Activated B cell treated with CpG ODN at 0.5 μM for 24 hours (primary cell): ENCODE data around the gene TMEM41B. TPM values are rescaled to one million over a fixed set of nuclear protein-coding genes. Genes with fewer than 3 reads are reported as not detected.

ENCODE experiments used
- ATAC-seq: fragments of 200-7000 bp; cut with Tn5 transposase; one replicate; pipeline ENCODE4 v1.10.0; 2021; ENCODE audit warnings: low read depth, mild to moderate bottlenecking, moderate library complexity
- CTCF ChIA-PET: fragments of 350-600 bp; sonication (Branson Sonifier 250); formaldehyde crosslinking; loops from one replicate; lab custom pipeline; 2021; ENCODE audit warnings: antibody characterized with exemption; lab: Charles Lee
- POLR2A ChIA-PET: fragments of 350-600 bp; sonication (Branson Sonifier 250); formaldehyde crosslinking; loops from one replicate; lab custom pipeline; 2021; ENCODE audit warnings: antibody characterized with exemption; lab: Charles Lee
- DNase-seq: peaks from one replicate; pipeline ENCODE4 v3.0.0; 2022
- H3K27ac Mint-ChIP-seq: one replicate; pipeline ENCODE4 v1.8.0; 2020; ENCODE audit warnings: mixed read lengths
- H3K27me3 Mint-ChIP-seq: one replicate; pipeline ENCODE4 v1.8.0; 2021; ENCODE audit warnings: mixed read lengths
- H3K36me3 Mint-ChIP-seq: one replicate; pipeline ENCODE4 v1.8.0; 2021; ENCODE audit warnings: low read depth, mixed read lengths
- H3K4me1 Mint-ChIP-seq: one replicate; pipeline ENCODE4 v1.8.0; 2021; ENCODE audit warnings: mixed read lengths
- H3K4me3 Mint-ChIP-seq: one replicate; pipeline ENCODE4 v1.8.0; 2020; ENCODE audit warnings: mild to moderate bottlenecking, mixed read lengths
- H3K9me3 Mint-ChIP-seq: one replicate; pipeline ENCODE4 v1.8.0; 2020; ENCODE audit warnings: mixed read lengths
- intact Hi-C: fragments of 100-400 bp; cut with micrococcal nuclease; formaldehyde crosslinking; loops from one replicate; pipeline ENCODE4 v1.15.1; 2024
- total RNA-seq: library from RNA; stranded (reverse); gene quantifications from 2 replicates; pipeline ENCODE4 v1.2.3, GENCODE V29; 2022
- TF ChIP-seq, protein P1 (sequence below): fragments of 200-600 bp; IDR thresholded peaks from one replicate; pipeline ENCODE4 v1.8.0; 2022; ENCODE audit warnings: antibody characterized with exemption, mild to moderate bottlenecking

Gene TMEM41B
- total RNA-seq, 1 donor from 2014 or later = 21.7 TPM

DNA sequence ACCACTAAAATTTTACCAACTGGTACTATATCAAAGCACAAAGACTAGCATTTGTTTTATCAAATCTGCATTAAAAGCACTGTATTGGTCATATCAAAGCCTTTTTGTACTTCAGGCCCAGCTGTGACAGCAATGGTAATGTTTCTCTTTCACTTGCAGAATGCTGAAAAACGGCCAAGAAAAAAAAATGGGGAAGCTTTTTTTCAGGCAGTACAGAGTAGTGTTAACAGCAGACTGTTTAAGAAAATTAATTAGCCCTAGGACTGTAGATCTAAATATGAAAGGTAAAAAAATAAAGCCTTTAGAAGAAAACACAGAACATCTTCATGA, 82.6 kb downstream of the TMEM41B start:
- Mint-ChIP-seq H3K27me3 (no peaks in the 10 kb centered on the region), H3K4me3 (peak overlapping the region; percentile 72), H3K36me3 (no peaks in the 10 kb centered on the region), H3K9me3 (no peaks in the 10 kb centered on the region), H3K27ac (peak overlapping the region; percentile 70), H3K4me1 (peaks cover 22% of the 10 kb centered on the region)
- DNase-seq (no peak), ATAC-seq (peak; percentile 58)
- TF ChIP-seq, protein P1, sequence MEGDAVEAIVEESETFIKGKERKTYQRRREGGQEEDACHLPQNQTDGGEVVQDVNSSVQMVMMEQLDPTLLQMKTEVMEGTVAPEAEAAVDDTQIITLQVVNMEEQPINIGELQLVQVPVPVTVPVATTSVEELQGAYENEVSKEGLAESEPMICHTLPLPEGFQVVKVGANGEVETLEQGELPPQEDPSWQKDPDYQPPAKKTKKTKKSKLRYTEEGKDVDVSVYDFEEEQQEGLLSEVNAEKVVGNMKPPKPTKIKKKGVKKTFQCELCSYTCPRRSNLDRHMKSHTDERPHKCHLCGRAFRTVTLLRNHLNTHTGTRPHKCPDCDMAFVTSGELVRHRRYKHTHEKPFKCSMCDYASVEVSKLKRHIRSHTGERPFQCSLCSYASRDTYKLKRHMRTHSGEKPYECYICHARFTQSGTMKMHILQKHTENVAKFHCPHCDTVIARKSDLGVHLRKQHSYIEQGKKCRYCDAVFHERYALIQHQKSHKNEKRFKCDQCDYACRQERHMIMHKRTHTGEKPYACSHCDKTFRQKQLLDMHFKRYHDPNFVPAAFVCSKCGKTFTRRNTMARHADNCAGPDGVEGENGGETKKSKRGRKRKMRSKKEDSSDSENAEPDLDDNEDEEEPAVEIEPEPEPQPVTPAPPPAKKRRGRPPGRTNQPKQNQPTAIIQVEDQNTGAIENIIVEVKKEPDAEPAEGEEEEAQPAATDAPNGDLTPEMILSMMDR = no peak
- ChIA-PET CTCF (no interaction called here), POLR2A (interaction anchor here (1.2 kb wide), 1 partner anchor 229 kb away, joined by 3 read pairs; the partner anchor contains the start of gene ZNF143)
- intact Hi-C loops = no loop called here

Other genes starting within 250 kb of the TMEM41B start
- gene SCUBE2, start 223.0 kb downstream of the TMEM41B start, total RNA-seq = not detected in 2 replicates
- 23.2 and 24.4 TPM in 2 replicates for gene DENND5A, start 49.2 kb downstream of the TMEM41B start, total RNA-seq
- gene IPO7, start 70.1 kb upstream of the TMEM41B start, total RNA-seq = 95.7 and 96.3 TPM in 2 replicates
- 37.8 and 41.1 TPM in 2 replicates for gene ZNF143, start 146.4 kb upstream of the TMEM41B start, total RNA-seq